ENCODE results near the gene AMPD3.

AMPD3 gene

DNA sequence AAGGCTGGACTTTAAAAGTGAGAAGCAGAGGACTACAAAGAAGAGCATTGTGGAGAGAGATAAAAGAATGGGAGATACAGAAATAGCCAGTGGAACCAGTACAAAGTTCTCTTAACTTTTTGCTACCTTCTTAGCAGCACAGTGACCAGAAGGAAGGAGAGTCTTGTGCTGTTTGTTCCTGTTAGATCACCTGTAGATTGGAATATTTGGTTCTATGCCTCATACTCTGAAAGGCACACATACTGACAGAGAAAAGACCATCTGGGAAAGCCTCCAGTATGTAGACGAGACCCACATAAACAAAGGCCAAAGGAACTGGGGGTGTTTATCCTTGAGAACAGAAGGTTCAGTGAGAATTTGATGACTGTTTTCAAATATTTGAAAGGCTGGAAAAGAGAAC is 67.2 kb downstream of the AMPD3 start:
- peaks cover 19% of the 10 kb centered on the region for H3K36me3 ChIP-seq (ENCODE audit: insufficient read depth, low read length)
- H3K27me3 ChIP-seq (ENCODE audit: insufficient read depth, low read length), result no peaks in the 10 kb centered on the region
- H3K79me2 ChIP-seq (ENCODE audit: control insufficient read depth, insufficient read depth, low read length, unreplicated experiment), result no peaks in the 10 kb centered on the region
- H3K27ac ChIP-seq (ENCODE audit: low read depth, low read length), result no peak overlapping the region
- no peak overlapping the region for H2AFZ ChIP-seq (ENCODE audit: low read length, unreplicated experiment)
- no peak overlapping the region for H3K4me3 ChIP-seq (ENCODE audit: low read depth, low read length)
- H3K4me1 ChIP-seq (ENCODE audit: control insufficient read depth, insufficient read depth, low read length, unreplicated experiment), result peaks cover 7% of the 10 kb centered on the region

DNA sequence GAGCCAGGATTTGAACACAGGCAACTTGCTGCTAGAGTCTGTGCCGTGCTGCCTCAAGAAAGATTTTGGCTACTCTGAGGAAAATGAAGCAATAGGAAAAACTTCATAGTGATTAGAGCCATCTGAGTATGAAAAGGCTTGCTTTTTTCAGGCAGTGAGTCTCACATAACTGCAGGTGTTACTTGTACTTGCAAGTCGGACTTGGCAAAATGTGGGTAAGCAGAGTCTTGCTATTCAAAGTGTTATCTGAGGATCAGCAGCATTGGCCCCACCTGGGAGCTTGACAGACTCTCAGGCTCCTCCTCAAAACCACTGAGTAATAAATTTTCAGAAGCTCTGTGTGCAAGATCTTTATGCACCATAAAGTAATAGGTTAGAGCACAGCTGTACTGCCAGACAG is 67.9 kb downstream of the AMPD3 start:
- H3K79me2 ChIP-seq (ENCODE audit: control insufficient read depth, insufficient read depth, low read length, unreplicated experiment), result no peaks in the 10 kb centered on the region
- H3K4me3 ChIP-seq (ENCODE audit: low read depth, low read length), result no peak overlapping the region
- peaks cover 19% of the 10 kb centered on the region for H3K36me3 ChIP-seq (ENCODE audit: insufficient read depth, low read length)
- H3K4me1 ChIP-seq (ENCODE audit: control insufficient read depth, insufficient read depth, low read length, unreplicated experiment), result peaks cover 12% of the 10 kb centered on the region
- no peak overlapping the region for H2AFZ ChIP-seq (ENCODE audit: low read length, unreplicated experiment)
- H3K27me3 ChIP-seq (ENCODE audit: insufficient read depth, low read length), result no peaks in the 10 kb centered on the region
- no peak overlapping the region for H3K27ac ChIP-seq (ENCODE audit: low read depth, low read length)

DNA sequence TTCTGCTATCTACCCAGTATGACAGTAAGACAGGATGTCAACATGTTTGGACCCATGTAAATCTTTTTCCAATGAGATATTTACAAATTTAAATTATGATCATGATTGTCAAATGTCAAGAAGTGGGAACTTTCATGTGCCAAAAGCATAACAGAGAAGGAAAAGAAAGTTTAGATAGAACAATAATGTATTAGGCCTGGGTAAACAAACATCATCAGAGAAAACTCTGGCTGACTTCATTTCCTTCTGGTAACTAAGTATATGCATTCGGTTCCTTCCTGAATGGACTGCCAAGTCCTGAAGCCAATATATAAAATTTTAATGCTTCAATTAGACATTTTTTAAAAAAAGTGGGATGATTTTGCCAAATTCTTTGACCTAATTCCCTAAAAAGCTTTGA is 69.4 kb downstream of the AMPD3 start:
- no peak overlapping the region for H2AFZ ChIP-seq (ENCODE audit: low read length, unreplicated experiment)
- no peaks in the 10 kb centered on the region for H3K27me3 ChIP-seq (ENCODE audit: insufficient read depth, low read length)
- H3K4me3 ChIP-seq (ENCODE audit: low read depth, low read length), result no peak overlapping the region
- H3K4me1 ChIP-seq (ENCODE audit: control insufficient read depth, insufficient read depth, low read length, unreplicated experiment), result peaks cover 26% of the 10 kb centered on the region
- no peak overlapping the region for H3K27ac ChIP-seq (ENCODE audit: low read depth, low read length)
- peaks cover 26% of the 10 kb centered on the region for H3K36me3 ChIP-seq (ENCODE audit: insufficient read depth, low read length)
- H3K79me2 ChIP-seq (ENCODE audit: control insufficient read depth, insufficient read depth, low read length, unreplicated experiment), result no peaks in the 10 kb centered on the region

DNA sequence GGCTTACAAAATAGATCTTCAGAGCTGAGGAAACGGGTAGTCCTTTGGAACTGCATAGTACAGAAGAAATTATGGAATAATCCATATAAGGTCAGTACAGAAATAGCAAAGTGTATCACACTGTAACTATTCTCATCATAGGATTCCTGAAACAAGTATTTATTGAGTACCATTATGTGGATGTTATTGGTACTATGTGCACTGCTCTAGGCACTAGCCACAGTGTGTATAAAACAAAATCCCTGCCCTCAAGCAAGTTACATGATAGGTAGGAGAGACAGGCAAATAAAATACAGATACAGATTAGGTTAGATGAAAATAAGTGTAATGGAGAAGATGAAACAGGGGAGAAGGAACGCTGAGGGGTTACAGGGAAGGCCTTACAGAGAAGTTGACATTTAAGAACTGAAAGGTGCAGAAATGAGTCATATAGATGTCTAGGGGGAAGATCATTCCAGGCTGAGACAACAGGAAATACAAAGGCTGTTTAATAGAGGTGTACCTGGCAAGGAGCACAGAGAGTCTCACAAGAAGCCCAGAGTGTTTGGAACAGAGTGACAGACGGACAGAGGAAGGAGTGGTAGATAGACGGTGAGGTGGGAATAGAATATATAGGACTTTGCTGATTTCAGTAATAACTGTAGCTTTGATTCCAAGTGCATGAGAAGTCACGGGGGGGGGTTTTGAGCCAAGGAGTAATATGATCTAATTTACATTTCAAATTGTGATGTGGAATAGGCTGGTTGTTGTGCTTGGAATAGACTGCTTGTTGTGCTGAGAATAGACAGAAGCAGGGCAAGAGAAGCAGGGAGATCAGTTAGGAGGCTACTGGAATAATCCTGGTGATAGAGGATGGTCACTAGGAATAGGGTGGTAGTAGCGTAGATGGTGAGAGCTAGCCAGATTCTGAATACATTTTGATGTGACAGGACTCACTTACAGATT is 72.2 kb downstream of the AMPD3 start:
- no peak overlapping the region for H2AFZ ChIP-seq (ENCODE audit: low read length, unreplicated experiment)
- H3K27me3 ChIP-seq (ENCODE audit: insufficient read depth, low read length), result no peaks in the 10 kb centered on the region
- H3K36me3 ChIP-seq (ENCODE audit: insufficient read depth, low read length), result peaks cover 31% of the 10 kb centered on the region
- H3K4me1 ChIP-seq (ENCODE audit: control insufficient read depth, insufficient read depth, low read length, unreplicated experiment), result peaks cover 26% of the 10 kb centered on the region
- H3K4me3 ChIP-seq (ENCODE audit: low read depth, low read length), result no peak overlapping the region
- no peak overlapping the region; the same call in 1 of the 2 replicates for H3K27ac ChIP-seq (ENCODE audit: low read depth, low read length)
- H3K79me2 ChIP-seq (ENCODE audit: control insufficient read depth, insufficient read depth, low read length, unreplicated experiment), result no peaks in the 10 kb centered on the region

DNA sequence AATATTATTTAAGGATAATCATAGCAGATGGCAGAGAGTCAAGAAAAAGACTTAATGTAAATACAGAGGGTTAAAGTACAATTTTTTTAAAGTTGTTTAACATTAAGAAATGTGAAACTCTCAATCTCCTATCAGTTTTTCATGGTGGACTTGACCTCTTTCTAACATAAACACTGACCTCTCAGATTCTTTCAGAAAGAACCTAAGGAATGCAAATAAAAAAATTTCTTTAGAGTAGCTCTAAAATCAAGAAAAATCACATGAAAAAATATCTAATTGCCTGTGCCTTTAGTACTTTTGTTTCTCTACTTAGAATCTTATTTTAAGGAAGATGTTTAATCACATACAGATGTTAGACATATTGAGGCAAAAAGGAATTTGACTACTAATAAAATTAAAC is 73.1 kb downstream of the AMPD3 start:
- Histone ChIP-seq H2AFZ (ENCODE audit: low read length, unreplicated experiment) (no peak overlapping the region), H3K27ac (ENCODE audit: low read depth, low read length) (peak overlapping the region; percentile 4; the same call in 1 of the 2 replicates), H3K79me2 (ENCODE audit: control insufficient read depth, insufficient read depth, low read length, unreplicated experiment) (no peaks in the 10 kb centered on the region), H3K4me1 (ENCODE audit: control insufficient read depth, insufficient read depth, low read length, unreplicated experiment) (peaks cover 26% of the 10 kb centered on the region), H3K27me3 (ENCODE audit: insufficient read depth, low read length) (no peaks in the 10 kb centered on the region), H3K36me3 (ENCODE audit: insufficient read depth, low read length) (peaks cover 37% of the 10 kb centered on the region), H3K4me3 (ENCODE audit: low read depth, low read length) (no peak overlapping the region)

DNA sequence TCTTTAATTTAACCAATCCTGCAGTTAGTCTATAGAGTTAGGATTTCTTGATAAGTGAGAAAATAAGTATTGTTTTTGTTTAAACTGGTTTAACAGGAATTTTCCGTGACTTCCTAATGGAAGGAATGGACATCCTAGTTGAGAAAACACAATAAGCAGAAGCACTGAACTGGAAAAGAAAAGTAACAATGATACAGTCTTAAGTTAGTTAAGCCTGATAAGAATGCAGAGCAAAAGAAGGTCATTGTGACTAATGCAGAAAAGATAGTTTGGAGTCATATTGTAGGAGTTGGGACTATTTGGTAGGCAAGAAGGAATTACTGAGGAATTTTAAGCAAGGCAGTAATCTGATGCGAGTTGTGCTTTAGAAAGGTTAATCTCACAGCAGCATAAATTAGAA is 74.2 kb downstream of the AMPD3 start:
- no peaks in the 10 kb centered on the region for H3K79me2 ChIP-seq (ENCODE audit: control insufficient read depth, insufficient read depth, low read length, unreplicated experiment)
- peaks cover 29% of the 10 kb centered on the region for H3K36me3 ChIP-seq (ENCODE audit: insufficient read depth, low read length)
- H3K27me3 ChIP-seq (ENCODE audit: insufficient read depth, low read length), result no peaks in the 10 kb centered on the region
- H3K4me1 ChIP-seq (ENCODE audit: control insufficient read depth, insufficient read depth, low read length, unreplicated experiment), result peaks cover 26% of the 10 kb centered on the region
- no peak overlapping the region for H2AFZ ChIP-seq (ENCODE audit: low read length, unreplicated experiment)
- no peak overlapping the region for H3K27ac ChIP-seq (ENCODE audit: low read depth, low read length)
- no peak overlapping the region for H3K4me3 ChIP-seq (ENCODE audit: low read depth, low read length)

- Histone ChIP-seq H3K27me3 (ENCODE audit: insufficient read depth, low read length) (no peaks in the 10 kb centered on the region), H3K79me2 (ENCODE audit: control insufficient read depth, insufficient read depth, low read length, unreplicated experiment) (peaks cover 19% of the 10 kb centered on the region), H3K4me1 (ENCODE audit: control insufficient read depth, insufficient read depth, low read length, unreplicated experiment) (peaks cover 17% of the 10 kb centered on the region), H3K36me3 (ENCODE audit: insufficient read depth, low read length) (peaks cover 23% of the 10 kb centered on the region; the same call in 1 of the 2 replicates), H3K4me3 (ENCODE audit: low read depth, low read length) (no peak overlapping the region), H2AFZ (ENCODE audit: low read length, unreplicated experiment) (no peak overlapping the region), H3K27ac (ENCODE audit: low read depth, low read length) (no peak overlapping the region)
Observed at GRCh38 chr11:10532526-10532925, 77.5 kb downstream of the AMPD3 start.

GRCh38 chr11:10533323-10533722 is 78.3 kb downstream of the AMPD3 start:
- Histone ChIP-seq H3K79me2 (ENCODE audit: control insufficient read depth, insufficient read depth, low read length, unreplicated experiment) (peaks cover 27% of the 10 kb centered on the region), H3K36me3 (ENCODE audit: insufficient read depth, low read length) (peaks cover 23% of the 10 kb centered on the region; the same call in 1 of the 2 replicates), H3K4me1 (ENCODE audit: control insufficient read depth, insufficient read depth, low read length, unreplicated experiment) (peaks cover 18% of the 10 kb centered on the region)

DNA sequence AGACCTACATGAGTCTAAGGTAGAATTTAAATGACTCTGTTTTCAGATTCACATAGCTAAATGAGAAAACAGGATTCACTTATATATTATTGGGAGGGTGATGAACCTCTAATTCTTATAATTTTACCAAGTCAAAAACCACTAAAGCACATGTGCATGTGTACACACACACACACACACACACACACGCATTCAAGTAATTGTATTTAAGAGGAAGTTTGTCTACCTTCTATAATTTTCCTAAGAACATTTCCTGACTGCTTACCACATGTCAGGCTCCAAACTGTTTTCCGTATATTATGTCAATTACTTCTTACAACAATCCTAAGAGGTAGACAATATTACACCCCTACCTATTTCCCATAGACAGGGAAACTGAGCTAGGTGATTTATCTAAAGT is 79.3 kb downstream of the AMPD3 start:
- H3K27me3 ChIP-seq (ENCODE audit: insufficient read depth, low read length), result no peaks in the 10 kb centered on the region
- H3K36me3 ChIP-seq (ENCODE audit: insufficient read depth, low read length), result peaks cover 16% of the 10 kb centered on the region; the same call in 1 of the 2 replicates
- peaks cover 35% of the 10 kb centered on the region for H3K79me2 ChIP-seq (ENCODE audit: control insufficient read depth, insufficient read depth, low read length, unreplicated experiment)
- H3K27ac ChIP-seq (ENCODE audit: low read depth, low read length), result no peak overlapping the region
- no peak overlapping the region for H2AFZ ChIP-seq (ENCODE audit: low read length, unreplicated experiment)
- H3K4me1 ChIP-seq (ENCODE audit: control insufficient read depth, insufficient read depth, low read length, unreplicated experiment), result peaks cover 18% of the 10 kb centered on the region
- H3K4me3 ChIP-seq (ENCODE audit: low read depth, low read length), result no peak overlapping the region

More at GRCh38 chr11:10533323-10533722, 78.3 kb downstream of the AMPD3 start:
- Histone ChIP-seq H2AFZ (ENCODE audit: low read length, unreplicated experiment) (no peak overlapping the region), H3K27me3 (ENCODE audit: insufficient read depth, low read length) (no peaks in the 10 kb centered on the region), H3K27ac (ENCODE audit: low read depth, low read length) (no peak overlapping the region), H3K4me3 (ENCODE audit: low read depth, low read length) (no peak overlapping the region)

DNA sequence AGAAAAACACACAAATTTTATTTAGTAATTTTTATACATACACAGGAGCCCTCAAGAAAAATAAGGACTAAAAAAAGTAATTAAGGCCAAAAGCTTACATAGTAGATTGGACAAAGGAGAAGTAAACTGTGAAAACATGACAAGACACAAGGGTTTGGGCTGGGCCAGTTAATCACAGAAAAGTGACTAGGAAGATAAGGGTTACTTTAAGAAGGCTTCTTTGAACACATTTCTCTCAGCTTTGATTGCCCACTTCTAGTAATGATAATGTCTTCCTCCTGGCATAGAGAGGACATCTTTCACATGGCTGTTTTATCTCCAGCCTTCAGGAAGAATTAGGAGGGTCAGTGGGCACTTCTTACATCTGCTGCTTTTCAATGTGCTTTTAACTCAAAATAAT is 82.5 kb downstream of the AMPD3 start:
- no peak overlapping the region for H3K27ac ChIP-seq (ENCODE audit: low read depth, low read length)
- peaks cover 26% of the 10 kb centered on the region for H3K4me1 ChIP-seq (ENCODE audit: control insufficient read depth, insufficient read depth, low read length, unreplicated experiment)
- peaks cover 47% of the 10 kb centered on the region for H3K79me2 ChIP-seq (ENCODE audit: control insufficient read depth, insufficient read depth, low read length, unreplicated experiment)

DNA sequence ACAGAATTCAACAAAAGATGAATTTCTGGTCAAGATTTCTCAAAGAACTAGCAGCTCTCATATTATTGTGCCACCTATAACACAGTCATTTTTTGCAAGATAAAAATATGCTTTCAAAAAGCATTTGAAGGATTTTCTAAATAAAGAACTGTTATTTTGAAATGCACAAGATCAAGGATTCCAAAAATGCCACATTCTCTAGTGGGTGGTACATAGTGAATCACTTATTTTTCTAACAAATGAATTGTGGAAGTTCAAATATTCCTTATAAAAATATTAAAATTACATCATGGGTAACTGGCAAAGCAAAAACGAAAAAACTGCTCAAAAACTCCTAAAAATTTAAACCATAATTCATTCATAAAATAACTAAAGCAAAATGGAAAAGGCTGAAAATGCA is 83.9 kb downstream of the AMPD3 start:
- Histone ChIP-seq H3K4me1 (ENCODE audit: control insufficient read depth, insufficient read depth, low read length, unreplicated experiment) (peaks cover 26% of the 10 kb centered on the region), H3K36me3 (ENCODE audit: insufficient read depth, low read length) (no peaks in the 10 kb centered on the region), H2AFZ (ENCODE audit: low read length, unreplicated experiment) (no peak overlapping the region), H3K4me3 (ENCODE audit: low read depth, low read length) (peak overlapping the region; percentile 87), H3K27me3 (ENCODE audit: insufficient read depth, low read length) (no peaks in the 10 kb centered on the region), H3K79me2 (ENCODE audit: control insufficient read depth, insufficient read depth, low read length, unreplicated experiment) (peaks cover 47% of the 10 kb centered on the region), H3K27ac (ENCODE audit: low read depth, low read length) (peak overlapping the region; percentile 43)

More for the DNA sequence above, 82.5 kb downstream of the AMPD3 start:
- Histone ChIP-seq H3K36me3 (ENCODE audit: insufficient read depth, low read length) (peaks cover 3% of the 10 kb centered on the region; the same call in 1 of the 2 replicates), H3K4me3 (ENCODE audit: low read depth, low read length) (no peak overlapping the region), H3K27me3 (ENCODE audit: insufficient read depth, low read length) (no peaks in the 10 kb centered on the region), H2AFZ (ENCODE audit: low read length, unreplicated experiment) (no peak overlapping the region)

All from ACC112 (cell line).